ENCODE data around the gene RPL23.

DNA sequence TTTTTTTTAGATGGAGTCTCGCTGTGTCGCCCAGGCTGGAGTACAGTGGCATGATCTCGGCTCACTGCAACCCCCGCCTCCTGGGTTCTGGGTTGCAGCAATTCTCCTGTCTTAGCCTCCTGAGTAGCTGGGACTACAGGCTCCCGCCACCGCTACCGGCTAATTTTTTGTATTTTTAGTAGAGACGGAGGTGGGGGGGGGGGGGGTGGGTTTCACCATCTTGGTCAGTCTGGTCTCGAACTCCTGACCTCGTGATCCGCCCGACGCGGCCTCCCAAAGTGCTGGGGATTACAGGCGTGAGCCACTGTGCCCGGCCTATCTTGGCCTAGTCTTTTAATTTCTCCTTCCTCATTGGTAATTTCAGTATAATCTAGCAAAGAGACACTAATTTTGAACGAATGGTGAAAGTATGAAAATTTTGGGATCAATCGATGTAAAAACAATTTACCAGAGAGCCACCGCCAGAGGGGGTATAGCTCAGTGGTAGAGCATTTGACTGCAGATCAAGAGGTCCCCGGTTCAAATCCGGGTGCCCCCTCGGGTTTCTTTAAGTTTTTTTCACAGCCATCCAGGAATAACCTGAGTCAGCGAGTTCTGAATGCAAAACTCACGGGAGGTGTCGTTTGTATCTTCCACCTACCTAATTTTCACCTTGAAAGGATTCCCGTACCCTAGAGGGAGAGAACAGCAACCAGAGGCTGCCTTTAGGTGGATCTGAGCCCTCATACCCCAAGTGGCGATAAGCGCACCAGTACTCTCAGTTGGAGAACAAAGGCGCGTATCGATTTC, 13.9 kb upstream of the RPL23 start:
- TF ChIP-seq EP300 (conservative IDR thresholded peaks at IDR 0.05; ENCODE audit: poor library complexity, severe bottlenecking) (no peak), TAF1 (IDR thresholded peaks at IDR 0.05; ENCODE audit: low read depth) (no peak), EZH2 (IDR thresholded peaks at IDR 0.05; ENCODE audit: borderline replicate concordance, insufficient read depth, low read length, poor library complexity, severe bottlenecking) (no peak), POLR2AphosphoS5 (IDR thresholded peaks at IDR 0.05) (no peak)
- TF ChIP-seq, protein P1, sequence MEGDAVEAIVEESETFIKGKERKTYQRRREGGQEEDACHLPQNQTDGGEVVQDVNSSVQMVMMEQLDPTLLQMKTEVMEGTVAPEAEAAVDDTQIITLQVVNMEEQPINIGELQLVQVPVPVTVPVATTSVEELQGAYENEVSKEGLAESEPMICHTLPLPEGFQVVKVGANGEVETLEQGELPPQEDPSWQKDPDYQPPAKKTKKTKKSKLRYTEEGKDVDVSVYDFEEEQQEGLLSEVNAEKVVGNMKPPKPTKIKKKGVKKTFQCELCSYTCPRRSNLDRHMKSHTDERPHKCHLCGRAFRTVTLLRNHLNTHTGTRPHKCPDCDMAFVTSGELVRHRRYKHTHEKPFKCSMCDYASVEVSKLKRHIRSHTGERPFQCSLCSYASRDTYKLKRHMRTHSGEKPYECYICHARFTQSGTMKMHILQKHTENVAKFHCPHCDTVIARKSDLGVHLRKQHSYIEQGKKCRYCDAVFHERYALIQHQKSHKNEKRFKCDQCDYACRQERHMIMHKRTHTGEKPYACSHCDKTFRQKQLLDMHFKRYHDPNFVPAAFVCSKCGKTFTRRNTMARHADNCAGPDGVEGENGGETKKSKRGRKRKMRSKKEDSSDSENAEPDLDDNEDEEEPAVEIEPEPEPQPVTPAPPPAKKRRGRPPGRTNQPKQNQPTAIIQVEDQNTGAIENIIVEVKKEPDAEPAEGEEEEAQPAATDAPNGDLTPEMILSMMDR (IDR thresholded peaks at IDR 0.05; ENCODE audit: poor library complexity, severe bottlenecking), result peak; percentile 67
- TF ChIP-seq, protein P2, sequence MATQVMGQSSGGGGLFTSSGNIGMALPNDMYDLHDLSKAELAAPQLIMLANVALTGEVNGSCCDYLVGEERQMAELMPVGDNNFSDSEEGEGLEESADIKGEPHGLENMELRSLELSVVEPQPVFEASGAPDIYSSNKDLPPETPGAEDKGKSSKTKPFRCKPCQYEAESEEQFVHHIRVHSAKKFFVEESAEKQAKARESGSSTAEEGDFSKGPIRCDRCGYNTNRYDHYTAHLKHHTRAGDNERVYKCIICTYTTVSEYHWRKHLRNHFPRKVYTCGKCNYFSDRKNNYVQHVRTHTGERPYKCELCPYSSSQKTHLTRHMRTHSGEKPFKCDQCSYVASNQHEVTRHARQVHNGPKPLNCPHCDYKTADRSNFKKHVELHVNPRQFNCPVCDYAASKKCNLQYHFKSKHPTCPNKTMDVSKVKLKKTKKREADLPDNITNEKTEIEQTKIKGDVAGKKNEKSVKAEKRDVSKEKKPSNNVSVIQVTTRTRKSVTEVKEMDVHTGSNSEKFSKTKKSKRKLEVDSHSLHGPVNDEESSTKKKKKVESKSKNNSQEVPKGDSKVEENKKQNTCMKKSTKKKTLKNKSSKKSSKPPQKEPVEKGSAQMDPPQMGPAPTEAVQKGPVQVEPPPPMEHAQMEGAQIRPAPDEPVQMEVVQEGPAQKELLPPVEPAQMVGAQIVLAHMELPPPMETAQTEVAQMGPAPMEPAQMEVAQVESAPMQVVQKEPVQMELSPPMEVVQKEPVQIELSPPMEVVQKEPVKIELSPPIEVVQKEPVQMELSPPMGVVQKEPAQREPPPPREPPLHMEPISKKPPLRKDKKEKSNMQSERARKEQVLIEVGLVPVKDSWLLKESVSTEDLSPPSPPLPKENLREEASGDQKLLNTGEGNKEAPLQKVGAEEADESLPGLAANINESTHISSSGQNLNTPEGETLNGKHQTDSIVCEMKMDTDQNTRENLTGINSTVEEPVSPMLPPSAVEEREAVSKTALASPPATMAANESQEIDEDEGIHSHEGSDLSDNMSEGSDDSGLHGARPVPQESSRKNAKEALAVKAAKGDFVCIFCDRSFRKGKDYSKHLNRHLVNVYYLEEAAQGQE (IDR thresholded peaks at IDR 0.05; ENCODE audit: borderline replicate concordance), result peak; percentile 42

All from neural cell (in vitro differentiated cells).